Stimulated activated CD4-positive, alpha-beta T cell treated with anti-CD3 and anti-CD28 coated beads, Interleukin-1b, Interleukin-23, amount 100 ng/mL, for 1 hour (primary cell): ENCODE results near the gene CASKIN1.
"Not testable (repeated sequence)": the region's sequence is repeated elsewhere in the genome, so short reads cannot be mapped to it uniquely, and the experiment has no call there.

ENCODE experiments used
- DNase-seq, 2 donors: peaks; one replicate each; pipeline ENCODE4 v3.0.0-alpha.2; 2020; ENCODE audit warnings: low read depth in 2 of 2

The CASKIN1 gene

GRCh38 chr16:2211923-2212347 is 15.5 kb upstream of the CASKIN1 start:
- no peak for DNase-seq

GRCh38 chr16:2210386-2211365 is 14.3 kb upstream of the CASKIN1 start, which contains the start of gene BRICD5:
Gene BRICD5, minus strand, starts transcription at chr16:2210863. Its CDS starts 30 bp downstream, at chr16:2210833.
- DNase-seq: no peak

- DNase-seq: no peak
Observed at GRCh38 chr16:2210009-2210332, 13.6 kb upstream of the CASKIN1 start.

DNA sequence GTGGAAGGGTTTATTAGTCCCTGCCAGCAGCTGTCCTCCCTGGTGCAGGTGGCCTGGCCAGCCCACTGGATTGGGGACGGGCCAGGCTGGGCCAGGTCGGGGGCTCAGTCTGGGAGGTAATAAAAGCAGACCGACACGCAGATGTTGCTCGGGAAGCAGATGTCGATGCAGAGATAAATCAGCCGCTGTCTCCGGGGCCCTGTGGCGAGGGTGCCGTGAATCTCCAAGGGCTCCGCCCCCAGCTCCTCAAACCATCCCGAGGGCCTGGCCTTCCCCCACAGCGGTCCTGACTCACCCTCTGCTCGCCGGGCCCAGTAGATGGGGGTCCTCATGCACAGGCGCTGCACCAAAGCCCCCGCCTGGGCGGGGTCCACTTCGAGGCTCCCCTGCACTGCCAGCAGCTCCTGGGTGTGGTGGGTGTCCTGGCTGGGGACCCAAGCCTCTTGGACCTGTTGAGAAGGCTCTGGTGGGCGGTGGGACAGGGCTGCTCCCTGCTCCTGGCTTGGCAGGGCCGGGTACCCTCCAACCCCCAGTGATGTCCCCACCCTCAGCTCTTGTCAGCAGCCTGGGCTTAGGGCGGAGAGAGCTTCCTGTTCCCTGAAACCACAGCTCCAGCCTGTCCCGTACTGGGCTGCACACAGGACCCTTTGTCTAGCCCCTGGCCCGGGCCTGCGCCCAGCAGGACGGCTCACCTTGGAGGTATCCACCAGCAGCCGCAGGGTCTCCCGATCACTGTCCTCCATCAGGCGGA is 13.0 kb upstream of the CASKIN1 start:
- no peak for DNase-seq

DNA sequence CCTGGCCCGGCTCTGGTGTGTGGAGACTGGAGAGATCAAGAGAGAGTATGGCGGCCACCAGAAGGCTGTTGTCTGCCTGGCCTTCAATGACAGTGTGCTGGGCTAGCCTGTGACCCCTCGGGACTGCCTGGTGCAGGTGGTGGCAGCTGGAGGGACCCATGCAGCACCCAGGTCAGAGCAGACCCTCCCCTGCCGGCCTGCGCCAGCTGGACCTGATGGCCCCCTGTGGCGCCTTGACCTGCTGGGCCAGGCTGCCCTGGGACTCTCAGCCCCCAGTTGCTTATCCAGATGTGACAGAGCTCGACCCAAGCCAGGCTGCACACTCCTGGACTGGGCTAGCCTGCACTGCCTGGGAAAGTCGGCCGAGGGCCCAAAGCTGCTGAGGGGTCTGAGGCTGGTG is 12.4 kb upstream of the CASKIN1 start:
- no peak for DNase-seq

DNA sequence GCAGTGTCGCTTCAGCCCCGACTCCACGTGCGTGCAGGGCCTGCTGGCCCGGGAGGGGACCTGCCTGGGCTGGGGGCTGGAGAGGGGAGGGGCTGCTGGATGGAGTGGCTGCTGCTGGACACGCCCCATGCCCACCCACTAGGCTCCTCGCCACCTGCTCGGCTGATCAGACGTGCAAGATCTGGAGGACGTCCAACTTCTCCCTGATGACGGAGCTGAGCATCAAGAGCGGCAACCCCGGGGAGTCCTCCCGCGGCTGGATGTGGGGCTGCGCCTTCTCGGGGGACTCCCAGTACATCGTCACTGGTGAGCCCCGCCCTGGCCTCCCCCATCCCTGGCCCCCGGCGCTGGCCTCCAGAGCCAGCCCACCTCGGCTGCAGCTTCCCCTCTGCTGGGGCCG is 11.9 kb upstream of the CASKIN1 start:
- no peak for DNase-seq

DNA sequence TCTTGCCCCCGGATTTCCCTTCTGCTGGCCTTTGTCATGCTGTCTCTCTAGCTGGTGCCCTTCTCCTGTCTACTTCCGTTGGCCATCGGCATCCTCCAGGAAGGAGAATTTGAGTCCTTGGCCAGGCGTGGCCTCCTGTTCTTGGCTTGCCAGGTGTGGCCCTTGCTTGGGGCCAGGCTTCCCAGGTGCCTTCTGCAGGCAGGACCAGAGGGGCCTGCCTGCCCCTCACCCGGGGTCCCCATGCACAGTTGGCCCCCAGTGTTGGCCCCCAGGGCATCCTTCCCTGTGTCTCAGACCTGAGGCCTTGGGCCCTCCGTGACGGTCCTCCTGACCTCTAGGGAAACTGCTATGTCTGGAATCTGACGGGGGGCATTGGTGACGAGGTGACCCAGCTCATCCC is 11.5 kb upstream of the CASKIN1 start:
- DNase-seq: no peak

DNA sequence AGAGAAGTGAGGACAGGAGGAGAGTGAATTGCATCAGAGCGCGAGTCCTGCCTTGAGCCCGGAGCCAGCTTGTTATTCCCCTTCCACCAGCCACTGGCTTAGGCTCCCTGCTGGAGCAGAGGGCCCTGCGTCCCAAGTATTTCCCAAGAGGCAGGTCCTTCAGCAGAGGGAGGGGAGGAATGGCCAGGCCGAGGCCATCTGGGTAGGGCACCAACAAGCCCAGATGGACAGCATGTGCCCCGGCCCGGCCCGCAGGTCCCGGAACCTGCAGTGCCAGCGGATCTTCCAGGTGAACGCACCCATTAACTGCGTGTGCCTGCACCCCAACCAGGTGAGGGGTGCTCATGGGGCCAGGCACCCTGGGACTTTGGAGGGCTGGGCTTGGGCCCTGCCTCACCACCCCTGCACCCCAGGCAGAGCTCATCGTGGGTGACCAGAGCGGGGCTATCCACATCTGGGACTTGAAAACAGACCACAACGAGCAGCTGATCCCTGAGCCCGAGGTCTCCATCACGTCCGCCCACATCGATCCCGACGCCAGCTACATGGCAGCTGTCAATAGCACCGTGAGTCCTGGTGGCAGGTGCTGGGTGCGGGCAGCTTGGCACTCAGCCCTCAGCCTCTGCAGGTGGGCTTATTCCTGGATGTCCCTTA is 10.5 kb upstream of the CASKIN1 start:
- DNase-seq: no peak

DNA sequence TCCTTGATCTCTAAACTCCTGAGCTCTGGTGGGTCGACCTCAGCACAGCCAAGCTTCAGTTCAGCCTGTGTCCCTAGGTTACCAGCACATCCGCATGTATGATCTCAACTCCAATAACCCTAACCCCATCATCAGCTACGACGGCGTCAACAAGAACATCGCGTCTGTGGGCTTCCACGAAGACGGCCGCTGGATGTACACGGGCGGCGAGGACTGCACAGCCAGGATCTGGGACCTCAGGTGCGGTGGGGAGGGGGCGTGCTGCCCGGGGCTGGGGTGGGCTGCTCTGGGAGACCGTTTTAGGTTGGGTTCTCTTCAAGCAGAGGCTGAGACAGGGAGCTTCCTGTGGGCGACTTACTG is 10.0 kb upstream of the CASKIN1 start:
- DNase-seq: no peak

GRCh38 chr16:2205967-2206313 is 9.5 kb upstream of the CASKIN1 start:
- DNase-seq: no peak

- DNase-seq: peak; percentile 80 to 87
Observed at GRCh38 chr16:2205104-2205966, 8.9 kb upstream of the CASKIN1 start, which contains the start of gene MLST8. Gene MLST8, plus strand, starts transcription at chr16:2205454. Its CDS starts 632 bp downstream, at chr16:2206086.

DNA sequence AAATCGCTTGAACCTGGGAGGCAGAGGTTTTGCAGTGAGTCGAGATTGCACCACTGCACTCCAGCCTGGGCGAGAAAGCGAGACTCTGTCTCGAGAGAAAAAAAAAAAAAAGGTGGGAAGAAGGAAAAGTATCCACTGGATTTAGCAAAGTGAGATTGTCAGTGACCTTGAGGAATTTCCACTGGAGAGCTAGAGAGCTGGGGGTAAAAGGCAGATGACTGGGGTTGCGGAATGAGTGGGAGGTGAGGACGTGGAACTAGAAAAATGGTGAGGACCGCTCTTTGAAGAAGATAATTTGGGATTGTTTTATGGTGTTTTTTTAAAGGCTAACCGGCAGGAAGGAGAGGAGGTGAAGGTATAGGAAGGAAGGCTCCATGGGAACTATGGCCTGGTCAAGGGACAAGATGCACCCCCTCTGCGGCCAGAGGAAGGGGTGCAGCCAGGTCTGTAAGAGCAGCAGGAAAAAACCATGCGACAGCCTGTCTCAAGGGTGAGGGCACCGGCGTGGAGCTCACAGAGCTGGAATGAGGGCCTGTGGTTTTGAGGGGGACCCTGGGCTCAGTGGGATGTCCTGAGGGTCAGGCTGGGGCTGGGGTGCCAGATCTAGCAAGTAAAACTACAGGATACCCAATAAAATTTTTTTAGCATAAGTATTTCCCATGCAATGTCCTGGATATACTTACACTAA is 8.2 kb upstream of the CASKIN1 start:
- no peak for DNase-seq

DNA sequence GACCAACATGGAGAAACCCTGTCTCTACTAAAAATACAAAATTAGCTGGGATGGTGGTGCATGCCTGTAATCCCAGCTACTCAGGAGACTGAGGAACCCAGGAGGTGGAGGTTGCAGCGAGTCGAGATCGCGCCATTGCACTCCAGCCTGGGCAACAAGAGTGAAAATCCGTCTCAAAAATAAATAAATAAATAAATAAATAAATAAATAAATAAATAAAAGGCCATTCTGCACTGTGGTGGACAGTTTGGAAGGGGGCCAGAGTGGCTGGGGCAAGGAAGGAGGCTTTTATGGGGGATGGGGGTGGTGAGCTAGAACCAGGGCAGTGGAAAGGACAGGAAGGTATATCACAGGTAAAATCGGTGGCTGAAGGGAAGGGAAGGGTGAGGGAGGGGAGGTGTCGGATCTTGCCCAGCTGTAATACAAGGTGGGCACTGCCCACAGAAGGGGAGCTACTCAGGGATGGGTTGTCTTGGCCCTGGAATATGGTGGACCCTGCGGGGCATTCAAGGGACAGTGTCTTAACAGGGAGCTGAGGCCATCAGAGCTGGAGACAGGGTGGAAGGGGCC is 6.8 kb upstream of the CASKIN1 start:
- DNase-seq: not testable (repeated sequence)

DNA sequence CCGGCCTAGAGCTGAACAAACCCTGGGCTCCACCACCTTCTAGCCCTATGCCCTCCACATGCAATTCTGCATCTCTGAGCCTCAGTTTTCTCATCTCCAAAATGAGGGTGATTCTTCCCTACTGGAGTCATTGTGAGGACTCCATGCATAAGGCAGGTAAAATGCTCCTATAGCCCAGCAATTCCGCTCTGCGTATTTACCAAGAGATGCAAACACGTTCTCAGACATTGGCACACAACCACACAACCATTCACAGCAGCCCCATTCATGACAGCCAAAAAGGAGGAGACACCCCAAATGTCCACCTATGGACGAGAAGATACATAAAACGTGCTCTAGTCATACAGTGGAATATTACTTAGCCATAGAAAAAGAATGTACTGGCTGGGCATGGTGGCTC is 3.9 kb upstream of the CASKIN1 start:
- no peak for DNase-seq

- DNase-seq: no peak
Observed at GRCh38 chr16:2199621-2200139, 3.3 kb upstream of the CASKIN1 start.

DNA sequence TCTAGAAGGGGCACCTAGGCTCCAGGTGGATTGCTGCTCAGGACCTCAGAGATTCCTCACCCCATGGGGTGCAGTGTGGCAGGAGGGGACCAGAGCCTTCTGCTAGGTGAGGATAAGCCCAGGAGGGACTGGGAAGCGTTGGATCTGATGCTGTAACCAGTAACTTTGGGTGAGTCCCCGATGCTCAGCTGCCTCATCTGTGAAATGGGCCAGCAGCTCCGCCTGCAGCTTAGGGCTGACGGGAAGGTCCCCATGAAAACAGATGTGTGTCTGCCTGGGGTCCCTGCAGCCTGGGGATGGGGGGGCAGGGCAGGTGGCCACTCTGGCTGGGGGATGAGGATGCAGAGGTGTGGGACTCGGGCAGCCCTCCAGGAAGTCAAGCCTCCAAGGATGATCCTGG is 2.7 kb upstream of the CASKIN1 start:
- DNase-seq: no peak

- no peak for DNase-seq
Observed at GRCh38 chr16:2198283-2198682, 1.9 kb upstream of the CASKIN1 start.

DNA sequence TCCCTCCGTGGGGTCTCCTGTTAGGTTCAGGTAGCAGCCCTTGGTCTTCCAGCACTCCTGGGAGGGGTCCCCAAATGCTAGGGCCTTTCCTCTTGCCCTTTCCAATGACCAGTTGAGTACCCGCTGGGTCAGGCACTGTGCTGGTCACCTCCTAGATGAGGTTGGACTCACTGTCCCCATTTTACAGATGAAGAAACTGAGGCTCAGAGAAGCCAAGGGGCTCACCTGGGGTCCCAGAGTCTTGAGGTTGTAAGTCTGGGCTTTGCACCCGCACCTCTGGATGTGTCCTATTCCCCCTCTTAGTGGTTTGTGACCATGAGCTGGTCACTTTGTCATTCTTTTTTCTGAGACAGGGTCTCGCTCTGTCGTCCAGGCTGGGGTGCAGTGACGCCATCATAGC is 1.4 kb upstream of the CASKIN1 start:
- no peak for DNase-seq

GRCh38 chr16:2196981-2197511 is 641 bp upstream of the CASKIN1 start:
- no peak for DNase-seq
